Measurements from ENCODE around the gene SYNE3.

SYNE3 gene

DNA sequence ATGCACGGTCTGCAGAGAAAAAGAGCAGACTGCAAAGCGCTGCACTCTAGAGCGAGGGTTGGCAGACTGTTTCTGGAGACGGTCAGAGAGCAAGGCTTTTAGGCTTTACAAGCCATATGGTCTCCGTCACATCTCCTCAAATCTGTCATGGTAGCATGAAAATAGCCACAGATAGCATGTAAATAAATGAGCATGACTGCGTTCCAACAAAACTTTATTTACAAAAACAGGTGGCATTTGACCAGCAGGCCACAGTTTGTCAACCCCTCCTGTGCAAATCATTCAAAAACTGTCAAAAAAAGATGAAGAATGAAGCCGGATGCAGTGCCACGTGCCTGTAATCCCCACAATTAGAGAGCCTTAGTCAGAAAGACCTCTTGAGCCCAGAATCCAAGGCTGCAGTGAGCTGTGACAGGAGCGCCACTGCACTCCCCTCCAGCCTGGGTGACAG, 18.9 kb downstream of the SYNE3 start:
- TF ChIP-seq, protein P1, sequence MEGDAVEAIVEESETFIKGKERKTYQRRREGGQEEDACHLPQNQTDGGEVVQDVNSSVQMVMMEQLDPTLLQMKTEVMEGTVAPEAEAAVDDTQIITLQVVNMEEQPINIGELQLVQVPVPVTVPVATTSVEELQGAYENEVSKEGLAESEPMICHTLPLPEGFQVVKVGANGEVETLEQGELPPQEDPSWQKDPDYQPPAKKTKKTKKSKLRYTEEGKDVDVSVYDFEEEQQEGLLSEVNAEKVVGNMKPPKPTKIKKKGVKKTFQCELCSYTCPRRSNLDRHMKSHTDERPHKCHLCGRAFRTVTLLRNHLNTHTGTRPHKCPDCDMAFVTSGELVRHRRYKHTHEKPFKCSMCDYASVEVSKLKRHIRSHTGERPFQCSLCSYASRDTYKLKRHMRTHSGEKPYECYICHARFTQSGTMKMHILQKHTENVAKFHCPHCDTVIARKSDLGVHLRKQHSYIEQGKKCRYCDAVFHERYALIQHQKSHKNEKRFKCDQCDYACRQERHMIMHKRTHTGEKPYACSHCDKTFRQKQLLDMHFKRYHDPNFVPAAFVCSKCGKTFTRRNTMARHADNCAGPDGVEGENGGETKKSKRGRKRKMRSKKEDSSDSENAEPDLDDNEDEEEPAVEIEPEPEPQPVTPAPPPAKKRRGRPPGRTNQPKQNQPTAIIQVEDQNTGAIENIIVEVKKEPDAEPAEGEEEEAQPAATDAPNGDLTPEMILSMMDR (IDR thresholded peaks at IDR 0.05; ENCODE audit: low read depth, low read length): no peak
- no peak overlapping the region for H3K4me3 ChIP-seq (ENCODE audit: low read depth, low read length)

DNA sequence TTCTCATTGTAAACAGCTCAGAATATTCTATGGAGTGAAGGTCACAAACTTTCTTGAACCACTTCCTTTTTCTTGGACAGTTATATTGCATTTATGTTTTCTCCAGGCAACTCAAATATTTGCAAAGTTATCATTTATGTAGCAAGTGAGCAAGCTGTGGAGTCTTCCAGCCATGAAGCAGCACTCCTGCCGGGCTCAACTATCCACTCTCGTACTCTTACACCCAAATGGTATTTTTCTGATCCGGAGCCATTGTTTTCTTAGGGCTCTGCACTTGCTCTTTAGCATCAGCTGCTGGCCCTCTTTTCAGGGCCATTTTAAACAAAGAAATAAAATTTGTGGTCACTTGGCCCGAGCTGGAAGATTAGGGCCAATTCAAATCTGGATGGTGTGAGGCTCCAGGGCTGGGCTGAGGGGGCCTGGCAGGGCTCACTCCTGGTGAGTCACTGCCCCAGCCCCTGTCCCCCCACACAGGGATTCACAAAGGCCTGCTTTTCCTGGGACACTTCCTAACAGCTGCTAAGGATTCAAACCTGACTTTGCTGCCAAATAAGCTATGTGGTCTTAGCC, 19.7 kb downstream of the SYNE3 start:
- TF ChIP-seq, protein P1 (IDR thresholded peaks at IDR 0.05; ENCODE audit: low read depth, low read length): no peak
- H3K4me3 ChIP-seq (ENCODE audit: low read depth, low read length): no peak overlapping the region

DNA sequence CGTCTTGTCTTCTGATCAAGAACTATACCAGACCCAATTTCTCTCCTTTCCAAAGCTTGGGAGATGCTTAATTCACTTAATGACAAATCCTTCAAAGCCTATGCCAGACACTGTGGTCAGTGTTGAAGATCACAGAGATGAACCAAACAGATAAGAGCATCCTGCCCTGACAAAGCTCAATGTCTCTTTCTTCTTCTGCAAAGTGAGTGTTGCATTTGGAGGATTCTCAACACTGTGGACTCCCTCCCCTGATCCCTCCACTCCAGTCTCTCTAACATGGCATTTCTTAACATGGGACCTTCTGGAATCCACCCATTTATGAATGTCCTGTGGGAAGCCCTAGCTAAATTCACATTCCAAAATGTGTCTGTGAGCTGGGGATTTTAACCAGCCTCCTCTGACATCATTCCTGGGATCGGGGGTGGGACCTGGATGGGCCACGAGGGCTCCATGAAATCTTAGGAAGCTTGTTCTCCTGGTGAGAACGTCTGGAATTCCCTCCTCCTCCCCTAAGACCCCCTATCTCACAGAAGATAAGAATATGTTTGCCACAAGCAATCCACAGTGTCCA, 20.3 kb downstream of the SYNE3 start:
- TF ChIP-seq, protein P1 (IDR thresholded peaks at IDR 0.05; ENCODE audit: low read depth, low read length): no peak
- no peak overlapping the region for H3K4me3 ChIP-seq (ENCODE audit: low read depth, low read length)

DNA sequence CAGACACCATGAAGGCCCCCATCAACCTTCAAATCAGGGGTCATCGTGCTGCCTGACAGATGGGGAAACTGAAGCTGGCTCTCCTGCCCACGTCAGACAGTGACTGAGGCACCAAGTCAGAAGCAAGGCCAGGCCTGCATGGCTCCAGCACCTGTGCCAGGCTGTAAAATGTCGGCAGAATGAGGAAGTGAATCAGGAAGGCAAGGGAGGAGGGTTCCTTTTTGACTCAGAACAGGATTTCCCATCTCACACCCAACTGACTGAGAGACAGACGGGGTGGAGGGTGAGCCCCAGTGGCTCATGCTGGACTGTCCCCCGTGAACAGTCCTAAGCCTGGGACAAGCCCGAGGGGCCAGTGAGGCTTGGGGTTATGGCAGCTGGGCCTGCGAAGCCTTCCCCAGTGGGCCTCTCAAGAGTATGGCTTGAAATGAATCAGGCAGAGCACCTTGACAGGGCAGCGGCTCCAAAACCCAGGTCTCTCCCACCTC, 20.9 kb downstream of the SYNE3 start:
- TF ChIP-seq, protein P1 (IDR thresholded peaks at IDR 0.05; ENCODE audit: low read depth, low read length): no peak
- H3K4me3 ChIP-seq (ENCODE audit: low read depth, low read length): no peak overlapping the region

DNA sequence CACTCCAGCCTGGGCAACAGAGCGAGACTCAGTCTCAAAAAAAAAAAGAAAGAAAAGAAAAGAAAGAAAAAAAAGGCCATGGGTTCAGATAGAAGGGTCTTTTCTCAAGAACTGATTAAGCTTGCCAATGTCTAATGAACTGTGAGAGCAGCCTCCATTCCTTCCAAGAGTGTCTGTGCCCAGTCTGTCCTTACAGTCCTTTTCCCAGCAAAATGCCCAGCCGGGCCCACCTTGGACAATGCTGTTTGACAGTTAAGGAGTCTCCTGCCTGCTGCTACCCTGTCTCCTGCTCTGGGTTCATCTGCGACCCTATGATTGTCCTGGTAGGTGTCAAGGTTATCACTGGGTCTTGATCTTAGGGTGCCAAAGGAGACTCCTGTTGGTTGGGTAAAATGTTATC, 21.4 kb downstream of the SYNE3 start:
- no peak overlapping the region for H3K4me3 ChIP-seq (ENCODE audit: low read depth, low read length)
- TF ChIP-seq, protein P1 (IDR thresholded peaks at IDR 0.05; ENCODE audit: low read depth, low read length): no peak

DNA sequence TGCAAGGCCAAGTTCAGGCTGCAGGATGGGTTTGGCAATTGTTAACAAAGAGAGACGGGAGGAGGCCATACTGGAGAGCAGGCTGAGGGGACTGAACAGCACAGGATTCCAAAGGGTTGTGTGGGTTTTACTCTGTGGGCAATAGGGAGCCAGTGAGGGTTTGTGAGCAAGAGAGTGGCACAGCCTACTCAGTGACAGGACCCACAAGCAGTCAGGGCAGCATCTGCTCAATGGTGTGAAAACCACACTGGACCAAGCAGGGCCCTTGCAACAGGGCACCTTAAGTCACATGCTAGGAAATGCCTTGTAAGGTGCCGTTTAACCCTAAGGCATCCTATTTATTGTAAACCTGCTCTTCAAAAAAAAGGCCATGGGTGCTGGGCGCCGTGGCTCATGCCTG, 22.0 kb downstream of the SYNE3 start:
- no peak overlapping the region for H3K4me3 ChIP-seq (ENCODE audit: low read depth, low read length)
- TF ChIP-seq, protein P1 (IDR thresholded peaks at IDR 0.05; ENCODE audit: low read depth, low read length): no peak

DNA sequence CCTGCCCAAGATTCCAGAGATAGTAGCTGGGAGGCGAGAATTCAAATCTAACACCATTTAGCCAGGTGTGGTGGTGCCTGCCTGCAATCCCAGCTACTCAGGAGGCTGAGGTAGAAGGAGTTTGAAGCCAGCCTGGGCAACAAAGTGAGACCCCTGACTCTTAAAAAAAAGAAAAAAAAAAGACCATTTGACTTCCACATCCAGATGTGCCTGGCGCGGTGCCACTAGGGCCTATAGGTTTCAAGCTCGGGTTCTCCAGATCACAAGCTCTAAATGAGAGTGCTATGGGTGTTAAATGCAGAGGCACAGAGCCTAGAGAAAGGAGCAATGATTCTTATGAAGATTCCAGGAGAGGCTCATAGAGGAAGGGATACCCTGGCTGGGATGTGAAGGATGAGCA, 22.5 kb downstream of the SYNE3 start:
- no peak overlapping the region for H3K4me3 ChIP-seq (ENCODE audit: low read depth, low read length)

More for the DNA sequence above, 22.5 kb downstream of the SYNE3 start:
- TF ChIP-seq, protein P1 (IDR thresholded peaks at IDR 0.05; ENCODE audit: low read depth, low read length): no peak
